PC-3 (cell line): ENCODE results near the gene CYTH3. TPM values are rescaled to one million over a fixed set of nuclear protein-coding genes. Genes with fewer than 3 reads are reported as not detected.

Experiments used
- ATAC-seq: fragments of 200-7000 bp; cut with Tn5 transposase; 2 replicates; pipeline ENCODE4 v1.9.1; 2020; ENCODE audit warnings: mild to moderate bottlenecking, moderate library complexity
- BruUV-seq: library from RNA; stranded (reverse); fragments of 400-500 nt; replicated peaks from 2 replicates; lab custom pipeline; 2021; lab: Mats Ljungman, UMichigan
- CTCF ChIA-PET: fragments of 300-600 bp; sonication (Branson Sonifier 250); formaldehyde crosslinking; loops from one replicate; lab custom pipeline; 2022; ENCODE audit warnings: antibody characterized with exemption; lab: Charles Lee
- POLR2A ChIA-PET: fragments of 300-600 bp; sonication (Branson Sonifier 250); formaldehyde crosslinking; loops from one replicate; lab custom pipeline; 2022; ENCODE audit warnings: antibody characterized with exemption; ENCODE audit not compliant: unreplicated experiment; lab: Charles Lee
- DNase-seq: peaks from one replicate; pipeline ENCODE4 v3.0.0-alpha.2; 2015
- H2AFZ ChIP-seq: fragments of 300-600 bp; sonication (generic); 2 replicates; pipeline ENCODE4 v1.6.0; 2016; ENCODE audit warnings: antibody characterized with exemption, low read length
- H3F3A ChIP-seq: fragments of 300-600 bp; sonication (generic); one replicate; pipeline ENCODE4 v1.6.0; 2017; ENCODE audit warnings: antibody characterized with exemption, low read length, control low read depth, mild to moderate bottlenecking; ENCODE audit not compliant: unreplicated experiment
- H3K27ac ChIP-seq: fragments of 300-600 bp; sonication (generic); 2 replicates; pipeline ENCODE4 v1.5.1; 2016; ENCODE audit warnings: mild to moderate bottlenecking, low read length
- H3K27me3 ChIP-seq: fragments of 300-600 bp; sonication (generic); 2 replicates; pipeline ENCODE4 v1.6.1; 2016; ENCODE audit warnings: low read length, mixed read lengths
- H3K36me3 ChIP-seq: fragments of 300-600 bp; sonication (generic); 2 replicates; pipeline ENCODE4 v1.6.1; 2016; ENCODE audit warnings: low read depth, mixed run types, low read length, mixed read lengths
- H3K4me1 ChIP-seq: fragments of 300-600 bp; sonication (generic); 2 replicates; pipeline ENCODE4 v1.5.1; 2016; ENCODE audit warnings: low read length; ENCODE audit not compliant: insufficient read depth
- H3K4me2 ChIP-seq: fragments of 300-600 bp; sonication (generic); 2 replicates; pipeline ENCODE4 v1.6.0; 2016; ENCODE audit warnings: low read length
- H3K4me3 ChIP-seq: fragments of 300-600 bp; sonication (generic); 2 replicates; pipeline ENCODE4 v1.5.1; 2016; ENCODE audit warnings: mild to moderate bottlenecking, low read length, mixed read lengths
- H3K79me2 ChIP-seq: fragments of 300-600 bp; sonication (generic); 2 replicates; pipeline ENCODE4 v1.6.1; 2017; ENCODE audit warnings: low read length, mixed read lengths
- H3K9ac ChIP-seq: fragments of 300-600 bp; sonication (generic); 2 replicates; pipeline ENCODE4 v1.6.0; 2016; ENCODE audit warnings: mild to moderate bottlenecking, low read length
- H3K9me2 ChIP-seq: fragments of 300-600 bp; sonication (generic); replicated peaks from 2 replicates; pipeline ENCODE4 v1.6.1; 2016; ENCODE audit warnings: mixed run types, low read length, mixed read lengths
- H3K9me3 ChIP-seq: fragments of 300-600 bp; sonication (generic); 2 replicates; pipeline ENCODE4 v1.6.1; 2016; ENCODE audit warnings: low read length, mixed read lengths
- H4K20me1 ChIP-seq: fragments of 300-600 bp; sonication (generic); 2 replicates; pipeline ENCODE4 v1.6.1; 2016; ENCODE audit warnings: low read length, mixed read lengths
- CTCF ChIP-seq: fragments of 300-600 bp; sonication (generic); conservative IDR thresholded peaks from 2 replicates; pipeline ENCODE4 v1.5.1; 2017; ENCODE audit warnings: antibody characterized with exemption, low read depth, mild to moderate bottlenecking, low read length
- EZH2 ChIP-seq: fragments of 300-600 bp; sonication (generic); IDR thresholded peaks from one replicate; pipeline ENCODE4 v1.6.1; 2017; ENCODE audit warnings: antibody characterized with exemption, mild to moderate bottlenecking, low read length; ENCODE audit not compliant: unreplicated experiment
- EZH2phosphoT487 ChIP-seq: fragments of 300-600 bp; sonication (generic); IDR thresholded peaks from 2 replicates; pipeline ENCODE4 v1.6.1; 2018; ENCODE audit warnings: mild to moderate bottlenecking, antibody characterized with exemption, low read length, borderline replicate concordance
- intact Hi-C: fragments of 100-400 bp; cut with micrococcal nuclease; formaldehyde crosslinking; loops from 2 replicates; pipeline ENCODE4 v1.9.0; 2023
- total RNA-seq: library from RNA; depleted of rRNA; stranded (reverse); fragments of >200 nt; gene quantifications from 2 replicates; pipeline ENCODE4 v1.2.3, GENCODE V29; 2014

CYTH3 gene
- total RNA-seq, 1 experiment from 2014 or later: 23.1 TPM

GRCh38 chr7:6123843-6124242 lies 148.6 kb downstream of the CYTH3 start:
- peaks cover 37% of the 10 kb centered on the region for H3K36me3 ChIP-seq

GRCh38 chr7:6121141-6121540 lies 151.3 kb downstream of the CYTH3 start:
- ATAC-seq (no peak), DNase-seq (peak; percentile 28)
- ChIA-PET POLR2A (no interaction called here), CTCF (no interaction called here)
- Histone ChIP-seq H3K36me3 (peaks cover 52% of the 10 kb centered on the region), H4K20me1 (no peaks in the 10 kb centered on the region), H2AFZ (no peak overlapping the region), H3K9ac (no peak overlapping the region), H3K4me1 (no peaks in the 10 kb centered on the region), H3K27ac (no peak overlapping the region), H3K4me2 (no peak overlapping the region), H3K4me3 (no peak overlapping the region), H3K79me2 (no peaks in the 10 kb centered on the region), H3K27me3 (no peaks in the 10 kb centered on the region), H3F3A (no peaks in the 10 kb centered on the region), H3K9me2 (no peaks in the 10 kb centered on the region), H3K9me3 (peaks cover 4% of the 10 kb centered on the region; the same call in 1 of the 2 replicates)
- intact Hi-C loops: no loop called here
- BruUV-seq: no TSS peak
- no peak for TF ChIP-seq EZH2
- no peak for TF ChIP-seq CTCF
- no peak for TF ChIP-seq EZH2phosphoT487

More at GRCh38 chr7:6123843-6124242, 148.6 kb downstream of the CYTH3 start:
- H3K9me2 ChIP-seq: no peaks in the 10 kb centered on the region
- ATAC-seq: no peak
- H3K9me3 ChIP-seq: peaks cover 4% of the 10 kb centered on the region; the same call in 1 of the 2 replicates
- H3K4me1 ChIP-seq: no peaks in the 10 kb centered on the region
- H3K4me2 ChIP-seq: no peak overlapping the region
- ChIA-PET CTCF (no interaction called here), POLR2A (no interaction called here)
- intact Hi-C loops: no loop called here
- no peak overlapping the region for H3K4me3 ChIP-seq
- no peaks in the 10 kb centered on the region for H3K27me3 ChIP-seq
- no peak overlapping the region for H3K9ac ChIP-seq
- H3F3A ChIP-seq: no peaks in the 10 kb centered on the region
- no peak for TF ChIP-seq CTCF
- no peak for TF ChIP-seq EZH2phosphoT487
- no peak for TF ChIP-seq EZH2
- no peak for DNase-seq
- no peak overlapping the region for H2AFZ ChIP-seq
- no peaks in the 10 kb centered on the region for H3K79me2 ChIP-seq
- BruUV-seq: no TSS peak
- H3K27ac ChIP-seq: no peak overlapping the region
- H4K20me1 ChIP-seq: no peaks in the 10 kb centered on the region

- ChIA-PET POLR2A (interaction anchor here (0.7 kb wide), 1 partner anchor 121 kb away, joined by 3 read pairs; no protein-coding TSS in a partner anchor), CTCF (no interaction called here)
- H3K4me1 ChIP-seq: no peaks in the 10 kb centered on the region
- peaks cover 4% of the 10 kb centered on the region; the same call in 1 of the 2 replicates for H3K9me3 ChIP-seq
- H4K20me1 ChIP-seq: no peaks in the 10 kb centered on the region
- TF ChIP-seq EZH2phosphoT487 (no peak), CTCF (no peak), EZH2 (no peak)
- no TSS peak for BruUV-seq
- intact Hi-C loops: no loop called here
- no peak overlapping the region for H2AFZ ChIP-seq
- no peaks in the 10 kb centered on the region for H3K27me3 ChIP-seq
- DNase-seq (no peak), ATAC-seq (no peak)
- peaks cover 62% of the 10 kb centered on the region for H3K36me3 ChIP-seq
- no peaks in the 10 kb centered on the region for H3F3A ChIP-seq
- H3K27ac ChIP-seq: no peak overlapping the region
- H3K4me3 ChIP-seq: no peak overlapping the region
- H3K9me2 ChIP-seq: no peaks in the 10 kb centered on the region
- no peaks in the 10 kb centered on the region for H3K79me2 ChIP-seq
- no peak overlapping the region for H3K4me2 ChIP-seq
- H3K9ac ChIP-seq: no peak overlapping the region
Measured at GRCh38 chr7:6117533-6117932, 154.9 kb downstream of the CYTH3 start.
